Esophagus muscularis mucosa (tissue), 4 donors: ENCODE data around the gene PPARA. TPM values are rescaled to one million over a fixed set of nuclear protein-coding genes. Genes with fewer than 3 reads are reported as not detected.

Source experiments
- DNase-seq: peaks from one replicate; pipeline ENCODE4 v3.0.0-alpha.2; 2017; ENCODE audit errors: extremely low spot score
- H3K27ac ChIP-seq, 4 donors: fragments of 200-600 bp; sonication (generic); replicated peaks in 1 of 4; 1 replicate in 3 of 4; 2 replicates in 1 of 4; pipeline ENCODE4 v1.5.1; 2016 to 2019; ENCODE audit warnings: mild to moderate bottlenecking in 1 of 4
- H3K27me3 ChIP-seq, 4 donors: fragments of 200-600 bp; sonication (generic); one replicate each; pipeline versions ENCODE4 v1.5.1 to v1.6.0; 2016 to 2019
- H3K36me3 ChIP-seq, 4 donors: fragments of 200-600 bp; sonication (generic); one replicate each; pipeline ENCODE4 v1.5.1; 2016 to 2019
- H3K4me1 ChIP-seq, 4 donors: fragments of 200-600 bp; sonication (generic); one replicate each; pipeline ENCODE4 v1.5.1; 2016 to 2019
- H3K4me3 ChIP-seq, 4 donors: fragments of 200-600 bp; sonication (generic); 1 replicate in 2 of 4; 2 replicates in 2 of 4; pipeline ENCODE4 v1.5.1; 2016 to 2019; ENCODE audit warnings: mild to moderate bottlenecking in 4 of 4, moderate library complexity in 1 of 4
- H3K9me3 ChIP-seq, 4 donors: fragments of 200-600 bp; sonication (generic); 1 replicate in 3 of 4; 2 replicates in 1 of 4; pipeline ENCODE4 v1.5.1; 2016 to 2019
- CTCF ChIP-seq, 3 experiments: fragments of 200-600 bp in 2 of 3; fragments of 450-650 bp in 1 of 3; sonication (generic) in 2 of 3; IDR thresholded peaks; one replicate each; pipeline ENCODE4 v1.5.1; 2017 to 2019; ENCODE audit warnings: antibody characterized with exemption in 3 of 3, mild to moderate bottlenecking in 2 of 3, moderate library complexity in 1 of 3
- EP300 ChIP-seq: sonication (generic); formaldehyde crosslinking; IDR thresholded peaks from one replicate; pipeline ENCODE4 v1.6.1; 2017; ENCODE audit warnings: antibody characterized with exemption
- POLR2A ChIP-seq: fragments of 450-650 bp; IDR thresholded peaks from one replicate; pipeline ENCODE4 v1.6.1; 2017; ENCODE audit warnings: antibody characterized with exemption, moderate library complexity, mild to moderate bottlenecking, low read depth
- POLR2AphosphoS5 ChIP-seq, 2 donors: sonication (generic); formaldehyde crosslinking; IDR thresholded peaks; one replicate each; pipeline ENCODE4 v1.6.1; 2017; ENCODE audit warnings: antibody characterized with exemption in 2 of 2
- WGBS: methylation state at CpG from one replicate; pipeline ENCODE4 v1.1.5; 2018; 5-methylcytosine and 5-hydroxymethylcytosine counted together
- intact Hi-C: fragments of 100-400 bp; cut with DNase I; formaldehyde crosslinking; loops from one replicate; pipeline ENCODE4 v1.15.1; 2023
- total RNA-seq, 4 donors: library from RNA; depleted of rRNA; stranded (reverse); fragments of >200 nt; gene quantifications; one replicate each; pipeline versions ENCODE4 v1.1.0 to v1.2.1, GENCODE V29; 2016

PPARA gene
- total RNA-seq, 4 donors from 2014 or later = 17.0 to 50.9 (median 26.8) TPM

GRCh38 chr22:46185283-46185682, 35.0 kb downstream of the PPARA start:
- no peak for TF ChIP-seq CTCF (IDR thresholded peaks at IDR 0.05)
- no peak for TF ChIP-seq POLR2AphosphoS5 (IDR thresholded peaks at IDR 0.05)
- no peak for TF ChIP-seq POLR2A
- TF ChIP-seq EP300 = no peak
- H3K27ac ChIP-seq = no peak overlapping the region
- WGBS = 89% methylated on average over 2 of the region's 2 CpGs
- H3K27me3 ChIP-seq = no peaks in the 10 kb centered on the region
- H3K4me1 ChIP-seq = no peaks in the 10 kb centered on the region
- no peak overlapping the region for H3K4me3 ChIP-seq
- H3K36me3 ChIP-seq = peaks cover 3 to 56% (median 25%) of the 10 kb centered on the region in 4 donors
- H3K9me3 ChIP-seq = peaks cover 0 to 11% (median 8%) of the 10 kb centered on the region in 4 donors
- DNase-seq = no peak
- intact Hi-C loops = no loop called here

GRCh38 chr22:46187862-46188261, 37.5 kb downstream of the PPARA start:
- H3K4me3 ChIP-seq = no peak overlapping the region
- no peak for TF ChIP-seq EP300
- TF ChIP-seq POLR2A = no peak
- no peak for TF ChIP-seq POLR2AphosphoS5 (IDR thresholded peaks at IDR 0.05)
- no peak for TF ChIP-seq CTCF (IDR thresholded peaks at IDR 0.05)
- H3K36me3 ChIP-seq = peaks cover 0 to 48% (median 13%) of the 10 kb centered on the region in 4 donors
- no peaks in the 10 kb centered on the region for H3K4me1 ChIP-seq
- no peaks in the 10 kb centered on the region for H3K9me3 ChIP-seq
- intact Hi-C loops = no loop called here
- H3K27me3 ChIP-seq = no peaks in the 10 kb centered on the region
- 100% methylated on average over 3 of the region's 3 CpGs for WGBS
- DNase-seq = no peak
- no peak overlapping the region for H3K27ac ChIP-seq

- Histone ChIP-seq H3K27me3 (no peaks in the 10 kb centered on the region), H3K36me3 (peaks cover 0 to 32% (median 6%) of the 10 kb centered on the region in 4 donors), H3K4me3 (no peak overlapping the region), H3K4me1 (peaks cover 0 to 7% (median 0%) of the 10 kb centered on the region in 4 donors), H3K27ac (no peak overlapping the region), H3K9me3 (no peaks in the 10 kb centered on the region)
- WGBS = 90% methylated on average over 5 of the region's 5 CpGs
- TF ChIP-seq POLR2AphosphoS5 (IDR thresholded peaks at IDR 0.05) (no peak), POLR2A (no peak), CTCF (IDR thresholded peaks at IDR 0.05) (no peak), EP300 (no peak)
- no peak for DNase-seq
- intact Hi-C loops = no loop called here
Observed at GRCh38 chr22:46192210-46192993, 42.1 kb downstream of the PPARA start.

- H3K36me3 ChIP-seq = peaks cover 0 to 27% (median 6%) of the 10 kb centered on the region in 4 donors
- WGBS = 78% methylated on average over 8 of the region's 8 CpGs
- no peak overlapping the region for H3K27ac ChIP-seq
- TF ChIP-seq EP300 = no peak
- no peak for TF ChIP-seq POLR2AphosphoS5 (IDR thresholded peaks at IDR 0.05)
- TF ChIP-seq CTCF (IDR thresholded peaks at IDR 0.05) = no peak
- TF ChIP-seq POLR2A = no peak
- intact Hi-C loops = no loop called here
- no peak overlapping the region for H3K4me3 ChIP-seq
- no peaks in the 10 kb centered on the region for H3K9me3 ChIP-seq
- no peak for DNase-seq
- H3K27me3 ChIP-seq = no peaks in the 10 kb centered on the region
- H3K4me1 ChIP-seq = peaks cover 0 to 7% (median 0%) of the 10 kb centered on the region in 4 donors
Observed at GRCh38 chr22:46193898-46194310, 43.6 kb downstream of the PPARA start.
